Measurements from ENCODE around the gene SSNA1.

The SSNA1 gene, protein sequence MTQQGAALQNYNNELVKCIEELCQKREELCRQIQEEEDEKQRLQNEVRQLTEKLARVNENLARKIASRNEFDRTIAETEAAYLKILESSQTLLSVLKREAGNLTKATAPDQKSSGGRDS

GRCh38 chr9:137188490-137189296 lies at the start of gene SSNA1, which contains the start of gene ANAPC2:
SSNA1 (plus strand) TSS chr9:137188676; CDS start chr9:137188727, 51 bp downstream.
ANAPC2 (minus strand) TSS chr9:137188560; CDS start chr9:137188532, 28 bp downstream.
- peak; percentile 91 for DNase-seq (ENCODE audit: low read depth)

- DNase-seq (ENCODE audit: low read depth) = no peak
These were observed 49.6 kb upstream of the SSNA1 start, which contains the start of gene GRIN1 for GRCh38 chr9:137138722-137139467. GRIN1 (plus strand) TSS chr9:137139154; CDS start chr9:137139487, 333 bp downstream.

GRCh38 chr9:137139468-137140150 lies 48.9 kb upstream of the SSNA1 start:
- DNase-seq (ENCODE audit: low read depth) = no peak

GRCh38 chr9:137140151-137141012 lies 48.1 kb upstream of the SSNA1 start:
- DNase-seq (ENCODE audit: low read depth) = no peak

DNA sequence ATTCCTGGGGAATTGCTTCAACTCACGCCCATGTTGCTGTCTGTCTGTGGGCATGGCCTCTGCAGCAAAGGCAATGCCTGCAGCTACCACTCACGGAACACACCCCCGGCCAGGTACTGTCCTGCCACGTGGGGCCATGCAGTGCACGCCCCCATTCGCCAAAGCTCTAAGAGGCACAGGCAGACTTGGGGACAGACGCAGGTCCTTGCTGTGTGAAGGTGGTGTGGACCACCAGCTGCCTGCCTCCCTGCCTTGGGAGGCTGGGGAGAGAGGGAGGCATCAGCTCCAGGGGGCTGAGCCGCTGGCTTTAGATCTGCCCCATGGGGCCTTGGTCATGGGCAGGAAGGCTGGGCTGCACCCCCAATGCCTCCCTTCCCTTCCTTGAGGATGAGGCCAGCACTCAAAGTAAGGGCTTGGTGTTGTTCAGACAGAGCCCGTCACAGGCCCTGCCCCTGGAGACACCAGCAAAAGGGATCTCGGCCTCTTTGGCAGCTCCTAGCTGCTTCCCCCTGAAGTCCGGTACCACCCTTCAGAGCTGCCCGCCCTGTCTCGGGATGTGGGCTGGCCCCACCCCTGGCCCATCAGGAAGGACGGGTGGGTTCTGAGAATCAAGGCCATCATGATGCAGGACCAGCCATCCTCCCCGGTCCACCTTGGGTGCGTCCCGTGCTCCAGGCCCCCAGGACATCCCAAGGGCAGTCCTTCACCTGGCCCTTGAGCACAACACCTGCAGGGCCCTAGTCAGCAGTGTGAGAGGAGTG lies 47.2 kb upstream of the SSNA1 start:
- DNase-seq (ENCODE audit: low read depth) = no peak

- DNase-seq (ENCODE audit: low read depth) = no peak
These were observed 46.2 kb upstream of the SSNA1 start for GRCh38 chr9:137141976-137142936.

DNA sequence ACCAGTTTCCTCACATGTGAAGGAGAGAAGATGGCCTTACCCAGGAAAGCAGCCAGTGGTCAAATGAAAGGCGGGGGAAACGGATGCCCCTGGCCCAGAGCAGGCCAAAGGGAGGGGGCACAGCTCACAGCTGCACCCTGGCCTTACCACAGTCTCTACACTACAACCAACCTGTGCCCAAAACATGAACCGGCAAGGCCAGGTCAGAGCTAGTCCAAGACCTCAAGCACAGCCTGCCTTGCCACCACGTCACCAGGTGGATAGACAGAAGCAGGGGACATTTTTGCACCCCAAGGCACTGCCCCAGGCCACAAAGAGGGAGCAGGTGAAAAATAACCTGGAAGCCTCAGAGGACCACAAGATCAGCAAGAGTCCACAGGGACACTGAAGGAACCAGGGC lies 45.0 kb upstream of the SSNA1 start:
- no peak for DNase-seq (ENCODE audit: low read depth)

GRCh38 chr9:137145731-137146526 lies 42.5 kb upstream of the SSNA1 start:
- no peak for DNase-seq (ENCODE audit: low read depth)

DNA sequence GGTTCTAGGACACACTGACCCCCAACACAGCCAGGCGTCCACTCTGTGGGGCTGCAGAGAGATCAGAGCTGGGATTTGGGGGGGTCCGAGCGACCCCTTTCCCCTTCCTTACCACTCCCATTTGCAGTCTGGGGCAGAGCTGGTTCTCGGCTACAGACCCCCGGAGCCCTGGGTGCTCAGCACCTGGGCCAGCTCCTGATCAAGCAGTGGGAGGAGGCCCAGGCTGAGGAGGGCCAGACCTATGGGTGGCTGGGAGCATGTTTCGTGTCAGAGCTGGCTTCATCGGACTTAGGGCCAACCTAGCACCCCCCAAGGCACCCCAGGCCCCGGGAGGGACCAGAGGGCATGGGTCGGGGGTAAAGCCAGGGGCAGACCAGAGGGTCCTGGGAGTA lies 42.0 kb upstream of the SSNA1 start:
- no peak for DNase-seq (ENCODE audit: low read depth)

DNA sequence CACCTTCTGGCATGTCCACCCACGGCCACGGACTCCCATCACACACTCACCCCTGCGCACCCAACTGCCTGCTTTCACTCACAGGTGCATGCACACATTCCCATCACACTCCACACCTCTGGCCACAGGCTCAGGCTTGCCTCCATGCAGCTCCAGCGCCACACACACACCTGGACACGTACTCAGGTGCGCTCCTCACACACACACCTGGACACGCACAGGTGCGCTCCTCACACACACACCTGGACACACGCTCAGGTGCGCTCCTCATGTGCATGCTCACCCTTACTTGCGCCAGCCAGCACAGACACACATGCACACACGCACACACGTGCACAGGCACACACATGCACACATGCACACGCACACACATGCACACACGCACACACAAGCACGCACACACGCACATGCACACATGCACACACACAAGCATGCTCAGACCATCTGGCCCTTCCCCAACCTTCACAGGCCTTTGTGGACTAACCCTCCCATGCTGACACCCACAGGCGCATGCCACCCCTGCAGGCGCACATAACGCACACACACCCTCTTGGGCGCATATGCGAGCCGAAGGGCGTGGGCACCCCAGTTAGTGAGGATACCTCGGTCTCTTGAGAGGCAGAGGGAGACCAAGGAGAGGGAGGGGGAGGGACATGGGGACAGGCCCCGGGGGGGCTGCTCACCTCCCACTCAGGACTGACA lies 41.2 kb upstream of the SSNA1 start:
- DNase-seq (ENCODE audit: low read depth) = no peak

- DNase-seq (ENCODE audit: low read depth) = no peak
These were observed 40.7 kb upstream of the SSNA1 start for GRCh38 chr9:137147793-137148160.

GRCh38 chr9:137148242-137148641 lies 40.2 kb upstream of the SSNA1 start:
- DNase-seq (ENCODE audit: low read depth) = no peak

DNA sequence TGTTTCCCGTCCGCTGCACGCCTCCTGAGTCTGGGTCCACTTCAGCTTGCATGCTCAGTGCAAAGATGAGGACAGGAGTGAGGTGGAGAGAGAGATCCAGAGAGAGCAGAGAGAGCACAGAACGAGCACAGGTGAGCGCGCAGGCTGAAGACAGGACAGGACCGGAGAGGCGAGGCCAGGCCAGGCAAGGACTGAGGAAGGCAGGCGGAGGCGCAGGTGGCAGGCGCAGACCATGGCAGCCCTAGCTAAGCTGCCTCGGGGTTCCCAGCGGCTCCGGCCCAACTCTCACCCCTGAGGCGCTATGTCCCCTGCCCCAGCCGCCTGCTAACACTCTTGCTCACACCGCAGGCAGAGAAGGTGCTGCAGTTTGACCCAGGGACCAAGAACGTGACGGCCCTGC lies 39.8 kb upstream of the SSNA1 start:
- no peak for DNase-seq (ENCODE audit: low read depth)

GRCh38 chr9:137149363-137149762 lies 39.1 kb upstream of the SSNA1 start:
- no peak for DNase-seq (ENCODE audit: low read depth)

- DNase-seq (ENCODE audit: low read depth) = no peak
These were observed 38.4 kb upstream of the SSNA1 start for GRCh38 chr9:137149942-137150616.

GRCh38 chr9:137150617-137151457 lies 37.6 kb upstream of the SSNA1 start:
- peak; percentile 21 for DNase-seq (ENCODE audit: low read depth)
